CD4-positive, alpha-beta T cell treated with Interleukin-1 beta for 1 hour (primary cell): ENCODE results near the gene EIF3F.

Experiments
- DNase-seq, 2 donors: peaks; one replicate each; pipeline ENCODE4 v3.0.0-alpha.2; 2020 to 2022

Gene EIF3F

DNA sequence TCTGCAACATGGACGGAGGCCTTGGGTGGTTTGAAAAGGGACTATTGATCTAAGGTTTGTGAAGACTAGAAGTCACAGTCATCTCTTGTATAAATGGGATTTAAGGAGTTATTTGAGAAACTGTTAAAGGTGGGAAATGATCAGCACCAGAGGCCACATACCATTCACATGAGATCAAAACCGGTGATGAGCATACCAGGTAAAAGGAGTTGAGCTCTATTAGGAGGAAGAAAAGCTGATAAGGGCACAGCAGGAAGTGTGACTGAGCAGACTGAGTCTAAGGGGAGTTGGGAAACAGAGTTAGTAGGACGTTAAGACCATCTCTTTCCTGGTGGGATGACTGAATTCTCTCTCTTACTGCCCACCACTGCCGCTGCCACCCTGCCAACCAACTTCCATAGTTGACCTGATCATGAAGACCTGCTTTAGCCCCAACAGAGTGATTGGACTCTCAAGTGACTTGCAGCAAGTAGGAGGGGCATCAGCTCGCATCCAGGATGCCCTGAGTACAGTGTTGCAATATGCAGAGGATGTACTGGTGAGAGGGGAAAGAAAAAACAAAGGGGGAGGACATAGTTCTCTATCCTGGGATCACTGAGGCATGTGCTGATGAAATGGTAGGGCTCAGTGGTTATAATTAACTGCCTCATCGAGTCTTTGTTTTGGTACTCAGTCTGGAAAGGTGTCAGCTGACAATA lies 7.6 kb downstream of the EIF3F start:
- DNase-seq = no peak

- no peak for DNase-seq
These were observed 12.7 kb downstream of the EIF3F start for GRCh38 chr11:7999795-8000194.

- no peak for DNase-seq
These were observed 13.3 kb downstream of the EIF3F start for GRCh38 chr11:8000390-8000789.

GRCh38 chr11:8002676-8003075 lies 15.5 kb downstream of the EIF3F start:
- DNase-seq = no peak

DNA sequence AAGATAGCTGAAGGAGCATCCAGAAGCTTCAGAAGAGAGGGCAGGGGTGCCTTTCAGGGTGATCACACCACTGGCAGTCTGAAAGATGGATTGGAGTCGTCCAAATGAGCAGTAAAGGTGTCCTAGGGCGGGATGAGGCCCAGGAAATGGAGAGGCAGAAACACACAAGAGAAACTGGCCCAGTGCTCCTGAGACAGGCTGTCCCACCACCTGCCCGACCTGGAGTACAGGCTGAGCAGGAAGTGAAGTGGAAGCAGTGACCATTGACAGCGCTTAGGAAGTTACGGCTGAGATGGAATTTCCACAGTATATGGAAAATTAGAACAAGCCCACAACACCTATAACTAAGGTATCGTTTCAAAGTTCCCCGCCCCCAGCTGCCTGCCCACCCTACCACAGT lies 16.1 kb downstream of the EIF3F start:
- DNase-seq = no peak

GRCh38 chr11:8004008-8004407 lies 16.9 kb downstream of the EIF3F start:
- DNase-seq = no peak

DNA sequence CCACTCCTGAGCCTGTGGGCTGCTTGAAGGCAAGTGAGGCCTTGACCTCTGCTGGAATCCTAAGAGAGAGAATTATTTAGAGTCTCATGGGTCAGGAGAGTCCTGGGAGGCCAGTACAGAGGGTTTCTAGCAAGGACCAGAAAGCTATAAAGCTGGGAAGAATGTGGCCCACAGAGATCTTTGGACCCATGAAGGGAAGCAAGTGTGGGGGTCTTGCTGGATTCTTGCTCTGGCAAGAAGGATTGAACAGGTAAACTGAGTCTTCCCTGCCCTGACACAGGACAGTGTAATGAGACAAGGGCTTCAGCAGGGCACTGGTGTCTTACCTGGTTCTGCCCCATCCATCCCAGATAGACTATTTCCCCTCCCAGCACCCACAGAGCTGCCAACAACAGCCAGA lies 18.4 kb downstream of the EIF3F start:
- DNase-seq = no peak

GRCh38 chr11:8006349-8006977 lies 19.3 kb downstream of the EIF3F start:
- peak; percentile 28 to 55 for DNase-seq

DNA sequence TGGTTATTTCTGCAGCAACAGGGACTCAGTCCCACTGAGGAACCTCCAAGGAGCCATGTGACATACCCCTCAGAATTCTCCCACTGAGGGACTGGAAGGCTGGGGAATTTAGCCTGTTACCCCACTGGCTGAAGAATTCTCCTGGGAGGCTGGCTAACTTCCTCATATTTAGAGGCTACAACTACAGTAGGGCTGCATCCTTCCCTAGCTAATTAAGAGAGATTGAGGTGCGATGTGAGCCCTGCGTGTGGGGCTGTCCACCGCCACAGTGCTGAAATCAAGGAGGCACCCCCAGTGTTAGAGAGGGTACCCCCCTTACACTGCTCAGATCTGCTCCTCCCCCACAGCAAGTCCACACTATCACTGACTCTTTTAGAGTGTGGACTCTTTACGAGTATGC lies 21.1 kb downstream of the EIF3F start:
- DNase-seq = no peak

DNA sequence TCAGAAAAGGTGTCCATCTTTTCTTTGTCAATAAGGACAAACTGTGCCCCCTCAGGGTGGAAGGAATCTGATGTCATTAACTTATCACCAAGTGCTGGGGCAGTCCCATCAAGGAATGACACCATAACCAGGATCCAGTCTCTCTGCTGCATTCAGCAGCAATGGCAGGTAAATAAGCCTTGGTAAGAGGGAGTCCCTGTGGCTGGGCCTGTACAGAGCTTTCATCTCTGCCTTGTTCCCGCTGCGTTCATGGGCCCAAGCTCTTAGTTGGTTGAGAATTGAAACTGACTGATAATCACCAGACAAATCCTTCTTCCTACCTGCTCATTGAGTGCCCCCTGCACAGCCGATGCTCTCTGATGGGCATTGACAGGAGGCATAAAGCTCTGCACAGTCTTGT lies 22.7 kb downstream of the EIF3F start:
- no peak for DNase-seq

GRCh38 chr11:8011371-8011770 lies 24.2 kb downstream of the EIF3F start:
- DNase-seq = no peak

- DNase-seq = no peak
These were observed 24.9 kb downstream of the EIF3F start for GRCh38 chr11:8011981-8012444.

DNA sequence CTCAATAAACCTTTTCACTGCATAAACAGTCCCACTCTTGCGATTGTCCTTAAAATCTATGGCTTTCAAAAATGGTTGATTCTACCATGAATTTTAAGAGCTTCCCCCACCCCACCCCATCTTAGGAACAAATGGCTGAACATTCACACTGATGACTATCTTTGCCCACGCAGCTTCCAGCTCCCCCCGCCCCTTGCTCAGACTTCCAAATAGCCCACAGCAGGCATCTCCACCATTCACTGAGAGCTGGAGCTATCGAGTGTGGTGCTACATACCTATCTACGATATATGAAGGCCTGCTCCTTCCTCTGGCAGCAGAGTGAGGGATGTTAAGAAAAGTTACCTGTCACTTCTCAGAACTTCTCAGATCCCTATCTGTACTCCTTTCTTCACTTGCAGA lies 26.7 kb downstream of the EIF3F start:
- no peak for DNase-seq

DNA sequence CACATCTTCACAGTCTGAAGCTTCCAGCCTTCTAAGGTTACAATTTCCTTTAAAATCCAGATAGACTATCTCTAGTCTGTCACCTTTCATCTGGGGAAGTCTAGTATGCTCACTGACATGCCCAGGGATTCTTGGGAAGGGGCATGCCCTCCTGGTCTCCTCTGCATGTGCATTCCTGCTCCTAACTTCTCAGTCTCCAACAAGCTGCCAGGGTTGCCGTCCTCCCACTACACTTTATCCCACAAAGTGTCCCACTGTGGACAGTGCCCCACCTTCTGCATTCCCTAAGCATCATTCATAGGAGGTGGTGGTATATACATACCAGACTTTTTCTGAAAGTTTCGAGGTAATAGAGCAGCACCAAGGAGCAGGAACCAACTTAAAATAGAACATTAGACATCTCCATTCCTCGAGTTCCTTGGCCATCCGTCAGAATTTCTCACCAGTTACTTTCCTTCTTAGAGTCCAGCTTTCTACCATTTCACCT lies 28.7 kb downstream of the EIF3F start:
- no peak for DNase-seq

- no peak for DNase-seq
These were observed 29.3 kb downstream of the EIF3F start for GRCh38 chr11:8016440-8016839.

- no peak for DNase-seq
These were observed 29.9 kb downstream of the EIF3F start for GRCh38 chr11:8017071-8017470.

GRCh38 chr11:8017894-8018483 lies 30.9 kb downstream of the EIF3F start:
- DNase-seq = no peak

GRCh38 chr11:8018484-8019313 lies 31.6 kb downstream of the EIF3F start:
- peak; percentile 85 to 89 for DNase-seq

GRCh38 chr11:8019314-8020243 lies 32.4 kb downstream of the EIF3F start:
- DNase-seq = peak; percentile 27 to 29

- DNase-seq = no peak
These were observed 33.1 kb downstream of the EIF3F start for GRCh38 chr11:8020244-8020597.

GRCh38 chr11:8021920-8022319 lies 34.8 kb downstream of the EIF3F start:
- no peak for DNase-seq

DNA sequence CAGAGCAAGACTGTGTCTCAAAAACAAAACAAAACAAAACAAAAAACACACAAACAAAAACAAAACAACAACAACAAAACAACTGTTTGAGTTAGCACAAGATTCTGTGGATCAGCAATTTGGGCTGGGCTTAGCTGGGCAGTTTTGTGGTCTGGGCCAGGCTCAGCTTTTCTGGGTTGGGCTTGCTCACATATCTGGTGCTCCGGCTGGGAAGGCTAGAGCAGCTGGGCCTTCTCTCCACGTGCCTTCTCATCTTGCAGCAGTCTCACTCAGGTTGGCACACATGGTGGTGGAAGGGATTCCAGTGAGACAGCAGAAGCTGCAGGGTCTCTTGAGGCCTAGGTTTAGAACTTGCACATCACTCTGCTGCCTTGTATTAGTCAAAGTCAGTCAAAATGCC lies 35.7 kb downstream of the EIF3F start:
- DNase-seq = no peak
